NT2/D1 (cell line): ENCODE results near the gene KIT.

Source experiments
- DNase-seq: peaks from one replicate; pipeline ENCODE4 v3.0.0-alpha.2; 2011; ENCODE audit warnings: low read depth, low spot score
- H3K27me3 ChIP-seq: 2 replicates; pipeline ENCODE4 v1.6.0; 2011; ENCODE audit warnings: mild to moderate bottlenecking; ENCODE audit not compliant: insufficient read length, insufficient read depth
- H3K36me3 ChIP-seq: 2 replicates; pipeline ENCODE4 v1.6.1; 2011; ENCODE audit warnings: mild to moderate bottlenecking, low read length, mixed read lengths; ENCODE audit not compliant: insufficient read depth, insufficient read length
- H3K4me1 ChIP-seq: 2 replicates; pipeline ENCODE4 v1.5.1; 2011; ENCODE audit not compliant: insufficient read depth, insufficient read length
- H3K4me3 ChIP-seq: 2 replicates; pipeline ENCODE4 v1.5.1; 2011; ENCODE audit warnings: low read depth; ENCODE audit not compliant: insufficient read length
- H3K9ac ChIP-seq: 2 replicates; pipeline ENCODE4 v1.6.0; 2011; ENCODE audit warnings: low read depth; ENCODE audit not compliant: insufficient read length
- H3K9me3 ChIP-seq: 2 replicates; pipeline ENCODE4 v1.5.1; 2011; ENCODE audit warnings: mild to moderate bottlenecking, low read length; ENCODE audit not compliant: insufficient read depth
- SUZ12 ChIP-seq: IDR thresholded peaks from 2 replicates; pipeline ENCODE4 v1.6.1; 2011; ENCODE audit not compliant: insufficient read length, insufficient read depth; ENCODE audit errors: extremely low read depth
- YY1 ChIP-seq: IDR thresholded peaks from 2 replicates; pipeline ENCODE4 v1.6.1; 2011; ENCODE audit not compliant: insufficient read length, insufficient read depth
- ZNF274 ChIP-seq: IDR thresholded peaks from 2 replicates; pipeline ENCODE4 v1.6.1; 2011; ENCODE audit warnings: mild to moderate bottlenecking, low read depth, low read length

KIT gene

DNA sequence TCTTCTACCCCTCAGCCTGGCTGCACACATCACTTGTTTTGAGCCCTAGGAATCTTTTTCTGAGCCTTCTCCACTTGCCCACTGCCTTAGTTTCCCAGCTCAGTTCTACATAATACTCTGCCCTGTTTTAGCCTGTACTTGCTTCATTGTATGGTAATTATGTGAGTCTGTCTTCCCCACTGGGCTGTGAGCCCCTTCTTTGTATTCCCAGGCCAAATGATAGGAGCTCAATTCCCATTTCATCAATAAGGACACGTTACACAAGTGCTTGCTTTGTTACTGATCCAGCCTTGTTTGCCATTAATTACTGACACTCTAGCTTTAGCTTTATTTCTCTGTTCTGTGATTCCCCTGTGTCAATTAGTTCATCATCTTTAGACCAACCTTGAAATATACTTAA lies 28.1 kb downstream of the KIT start:
- H3K9me3 ChIP-seq = no peaks in the 10 kb centered on the region
- no peaks in the 10 kb centered on the region for H3K36me3 ChIP-seq
- H3K9ac ChIP-seq = no peak overlapping the region
- H3K4me3 ChIP-seq = no peak overlapping the region
- H3K27me3 ChIP-seq = no peaks in the 10 kb centered on the region
- no peak for TF ChIP-seq SUZ12
- TF ChIP-seq ZNF274 = no peak
- TF ChIP-seq YY1 = no peak
- no peak for DNase-seq
- H3K4me1 ChIP-seq = no peaks in the 10 kb centered on the region

DNA sequence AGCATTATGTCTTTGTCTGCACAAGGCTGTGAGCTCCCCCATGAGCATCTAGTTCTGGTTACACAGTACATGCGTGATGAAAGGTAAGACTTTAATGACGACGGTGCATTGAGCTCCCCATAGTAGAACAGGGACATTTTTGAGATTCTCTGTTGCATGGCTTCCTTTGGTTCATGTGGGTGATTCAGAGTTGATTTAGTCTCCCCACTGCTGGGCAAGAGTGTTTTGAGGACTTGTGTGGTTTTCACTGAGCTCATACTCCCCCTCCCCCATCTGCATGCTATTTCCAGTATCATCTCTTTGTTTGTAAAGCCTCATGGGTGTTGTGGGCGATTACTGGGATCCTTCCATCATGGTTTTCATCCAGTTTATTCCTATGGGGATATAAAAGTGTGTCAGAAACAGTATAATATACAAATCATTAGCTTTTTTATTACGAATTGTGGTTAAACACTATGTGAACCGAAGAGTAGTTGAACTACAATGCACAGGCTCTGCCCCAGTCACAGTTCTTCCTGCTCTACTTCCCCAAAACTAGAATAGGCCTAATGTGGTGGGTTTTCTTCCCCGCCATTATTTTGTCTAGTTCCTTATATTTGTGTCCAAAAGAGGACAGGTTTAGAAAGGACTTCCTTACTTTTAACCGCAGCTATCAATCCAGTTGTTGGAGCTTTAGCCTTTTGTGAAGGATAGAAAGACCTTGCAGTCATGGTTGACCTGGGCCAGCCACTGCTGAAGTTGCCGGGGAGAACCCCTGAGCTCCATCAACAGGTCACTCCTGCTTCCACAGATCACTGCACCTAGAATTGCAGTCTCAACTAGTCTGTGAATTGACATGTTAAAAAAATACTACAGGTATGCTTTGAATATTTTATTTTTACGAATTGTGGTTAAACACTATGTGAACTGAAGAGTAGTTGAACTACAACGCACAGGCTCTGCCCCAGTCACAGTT lies 30.4 kb downstream of the KIT start:
- no peak overlapping the region for H3K9ac ChIP-seq
- no peak for DNase-seq
- H3K4me1 ChIP-seq = no peaks in the 10 kb centered on the region
- no peak overlapping the region for H3K4me3 ChIP-seq
- H3K36me3 ChIP-seq = no peaks in the 10 kb centered on the region
- no peak for TF ChIP-seq SUZ12
- no peaks in the 10 kb centered on the region for H3K27me3 ChIP-seq
- H3K9me3 ChIP-seq = no peaks in the 10 kb centered on the region

DNA sequence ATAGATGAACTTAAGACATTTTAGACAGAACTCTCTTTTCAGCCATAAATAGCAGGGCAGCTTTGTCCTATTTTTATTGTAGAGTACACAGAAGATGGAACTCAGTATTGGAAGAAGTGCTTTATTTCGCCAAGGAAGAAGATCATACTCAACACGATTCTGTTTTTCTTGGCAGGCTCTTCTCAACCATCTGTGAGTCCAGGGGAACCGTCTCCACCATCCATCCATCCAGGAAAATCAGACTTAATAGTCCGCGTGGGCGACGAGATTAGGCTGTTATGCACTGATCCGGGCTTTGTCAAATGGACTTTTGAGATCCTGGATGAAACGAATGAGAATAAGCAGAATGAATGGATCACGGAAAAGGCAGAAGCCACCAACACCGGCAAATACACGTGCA lies 37.6 kb downstream of the KIT start:
- no peaks in the 10 kb centered on the region for H3K4me1 ChIP-seq
- no peak overlapping the region for H3K4me3 ChIP-seq
- H3K27me3 ChIP-seq = no peaks in the 10 kb centered on the region
- no peak overlapping the region for H3K9ac ChIP-seq
- no peak for DNase-seq
- no peaks in the 10 kb centered on the region for H3K9me3 ChIP-seq
- TF ChIP-seq SUZ12 (no peak), YY1 (no peak), ZNF274 (no peak)
- no peaks in the 10 kb centered on the region for H3K36me3 ChIP-seq

GRCh38 chr4:54695788-54696187 lies 38.0 kb downstream of the KIT start:
- H3K4me3 ChIP-seq = no peak overlapping the region
- no peaks in the 10 kb centered on the region for H3K36me3 ChIP-seq
- H3K9me3 ChIP-seq = no peaks in the 10 kb centered on the region
- DNase-seq = no peak
- H3K27me3 ChIP-seq = no peaks in the 10 kb centered on the region
- no peak for TF ChIP-seq ZNF274
- no peak for TF ChIP-seq SUZ12
- no peak for TF ChIP-seq YY1
- H3K9ac ChIP-seq = no peak overlapping the region
- H3K4me1 ChIP-seq = no peaks in the 10 kb centered on the region

DNA sequence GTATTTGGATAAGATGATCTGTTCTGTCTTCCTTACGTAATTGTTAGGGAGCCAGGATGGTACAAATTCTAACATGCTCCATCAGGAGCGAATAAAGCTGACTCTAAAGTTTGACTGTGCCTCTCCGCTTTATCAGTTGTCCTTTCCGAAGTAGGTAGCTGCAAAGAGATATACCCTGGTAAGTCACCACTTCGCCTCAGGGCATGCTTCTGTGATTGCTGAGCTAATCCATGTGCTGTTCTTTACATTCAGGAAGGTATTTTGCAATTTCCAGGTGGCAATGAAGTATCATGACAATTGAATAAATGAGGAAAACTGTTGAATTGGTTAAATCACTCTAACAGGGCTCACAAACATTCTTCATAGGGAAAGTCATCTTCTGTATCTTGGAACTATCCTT lies 38.9 kb downstream of the KIT start:
- H3K4me1 ChIP-seq = no peaks in the 10 kb centered on the region
- no peaks in the 10 kb centered on the region for H3K27me3 ChIP-seq
- H3K9me3 ChIP-seq = no peaks in the 10 kb centered on the region
- no peak overlapping the region for H3K4me3 ChIP-seq
- H3K9ac ChIP-seq = no peak overlapping the region
- no peak for TF ChIP-seq SUZ12
- DNase-seq = no peak
- no peaks in the 10 kb centered on the region for H3K36me3 ChIP-seq

DNA sequence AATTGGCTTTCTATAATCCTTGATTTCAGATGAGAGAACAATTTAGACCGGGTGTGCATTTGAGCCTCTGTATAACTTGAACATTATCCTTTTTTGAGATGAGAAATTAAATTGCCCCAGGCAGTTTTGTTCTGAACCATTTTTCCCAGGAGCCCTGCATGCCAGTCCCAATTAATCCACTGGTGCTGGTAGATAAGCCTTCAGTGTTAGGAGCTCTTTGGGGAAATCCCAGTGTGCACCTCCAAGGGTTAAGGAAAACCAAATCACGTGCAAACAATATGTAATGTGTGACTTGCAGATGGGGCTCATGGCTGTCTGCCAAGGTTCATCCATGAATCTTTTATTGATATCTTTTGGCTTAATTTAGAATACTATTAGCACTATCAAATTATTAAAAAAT lies 43.2 kb downstream of the KIT start:
- H3K4me3 ChIP-seq = no peak overlapping the region
- no peaks in the 10 kb centered on the region for H3K4me1 ChIP-seq
- no peaks in the 10 kb centered on the region for H3K27me3 ChIP-seq
- no peak for DNase-seq
- H3K9me3 ChIP-seq = no peaks in the 10 kb centered on the region
- H3K9ac ChIP-seq = no peak overlapping the region
- no peaks in the 10 kb centered on the region for H3K36me3 ChIP-seq
- TF ChIP-seq YY1 = no peak
- no peak for TF ChIP-seq ZNF274
- TF ChIP-seq SUZ12 = no peak

DNA sequence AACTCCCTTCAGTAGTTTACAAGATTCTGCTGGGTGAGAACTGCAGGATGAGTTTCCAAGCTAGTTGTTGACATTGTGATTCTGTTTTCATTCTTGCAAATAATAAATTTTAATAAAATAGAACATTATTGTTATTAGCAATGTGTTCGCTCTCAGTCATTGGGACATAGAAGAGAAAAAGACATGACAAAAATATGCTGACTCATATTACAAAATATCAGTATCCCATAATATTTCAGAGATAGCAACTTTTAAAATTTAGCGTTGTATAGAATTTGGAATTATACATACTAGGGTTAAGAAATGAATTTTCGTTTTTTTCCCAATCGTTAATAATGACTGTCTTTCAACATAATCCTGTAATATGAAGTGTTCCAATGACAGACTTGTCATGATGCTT lies 45.4 kb downstream of the KIT start:
- no peak overlapping the region for H3K9ac ChIP-seq
- DNase-seq = no peak
- H3K4me3 ChIP-seq = no peak overlapping the region
- TF ChIP-seq YY1 (no peak), ZNF274 (no peak), SUZ12 (no peak)
- no peaks in the 10 kb centered on the region for H3K27me3 ChIP-seq
- H3K36me3 ChIP-seq = peaks cover 2% of the 10 kb centered on the region
- H3K9me3 ChIP-seq = no peaks in the 10 kb centered on the region
- no peaks in the 10 kb centered on the region for H3K4me1 ChIP-seq
